ENCODE data around the gene MANBA. TPM values are rescaled to one million over a fixed set of nuclear protein-coding genes. Genes with fewer than 3 reads are reported as not detected.

Gene MANBA
- total RNA-seq, 1 donor from 2014 or later: 38.3 TPM

DNA sequence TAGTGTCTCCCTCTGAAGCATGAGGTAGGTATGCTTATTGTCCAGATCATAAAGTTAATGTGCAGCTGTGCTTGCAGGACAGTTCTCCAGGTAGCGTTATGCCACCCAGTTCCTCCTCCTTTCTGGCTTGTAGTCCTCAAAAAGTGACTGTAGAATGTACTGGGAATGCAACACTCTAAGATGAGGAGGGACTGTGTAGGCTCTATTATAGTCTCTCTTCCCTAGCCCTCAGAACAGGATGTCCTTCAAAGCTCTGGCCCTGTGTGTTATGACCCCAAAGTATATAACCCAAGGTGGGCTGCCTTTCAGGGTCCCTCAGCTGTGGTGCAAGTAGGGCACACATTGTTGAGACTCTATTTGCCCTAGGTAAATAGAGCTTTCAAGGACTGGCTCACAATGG, 20.8 kb upstream of the MANBA start:
- Histone ChIP-seq H3K27ac (ENCODE audit: low read depth, low read length) (no peak overlapping the region), H3K4me1 (ENCODE audit: insufficient read depth, low read length) (no peaks in the 10 kb centered on the region), H2AFZ (ENCODE audit: low read depth, low read length) (no peak overlapping the region), H4K20me1 (ENCODE audit: insufficient read depth, low read length) (no peaks in the 10 kb centered on the region), H3K9ac (ENCODE audit: low read length) (no peak overlapping the region), H3K4me3 (ENCODE audit: insufficient read depth, low read depth, low read length) (no peak overlapping the region), H3K27me3 (ENCODE audit: insufficient read depth, low read length) (no peaks in the 10 kb centered on the region), H3K9me3 (ENCODE audit: insufficient read depth, low read depth, low read length) (no peaks in the 10 kb centered on the region), H3K36me3 (ENCODE audit: insufficient read depth, low read length) (no peaks in the 10 kb centered on the region), H3K79me2 (ENCODE audit: insufficient read depth, low read length) (no peaks in the 10 kb centered on the region), H3K4me2 (ENCODE audit: low read length) (no peak overlapping the region)
- no peaks in the 10 kb centered on the region for H3K4me1 Mint-ChIP-seq (ENCODE audit: low read depth, unreplicated experiment)
- no peak overlapping the region for H3K27ac Mint-ChIP-seq (ENCODE audit: unreplicated experiment)
- no peaks in the 10 kb centered on the region for H3K9me3 Mint-ChIP-seq (ENCODE audit: unreplicated experiment)
- TF ChIP-seq, protein P1, sequence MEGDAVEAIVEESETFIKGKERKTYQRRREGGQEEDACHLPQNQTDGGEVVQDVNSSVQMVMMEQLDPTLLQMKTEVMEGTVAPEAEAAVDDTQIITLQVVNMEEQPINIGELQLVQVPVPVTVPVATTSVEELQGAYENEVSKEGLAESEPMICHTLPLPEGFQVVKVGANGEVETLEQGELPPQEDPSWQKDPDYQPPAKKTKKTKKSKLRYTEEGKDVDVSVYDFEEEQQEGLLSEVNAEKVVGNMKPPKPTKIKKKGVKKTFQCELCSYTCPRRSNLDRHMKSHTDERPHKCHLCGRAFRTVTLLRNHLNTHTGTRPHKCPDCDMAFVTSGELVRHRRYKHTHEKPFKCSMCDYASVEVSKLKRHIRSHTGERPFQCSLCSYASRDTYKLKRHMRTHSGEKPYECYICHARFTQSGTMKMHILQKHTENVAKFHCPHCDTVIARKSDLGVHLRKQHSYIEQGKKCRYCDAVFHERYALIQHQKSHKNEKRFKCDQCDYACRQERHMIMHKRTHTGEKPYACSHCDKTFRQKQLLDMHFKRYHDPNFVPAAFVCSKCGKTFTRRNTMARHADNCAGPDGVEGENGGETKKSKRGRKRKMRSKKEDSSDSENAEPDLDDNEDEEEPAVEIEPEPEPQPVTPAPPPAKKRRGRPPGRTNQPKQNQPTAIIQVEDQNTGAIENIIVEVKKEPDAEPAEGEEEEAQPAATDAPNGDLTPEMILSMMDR (IDR thresholded peaks at IDR 0.05; ENCODE audit: insufficient read depth, low read depth, low read length): no peak
- no peak for TF ChIP-seq EZH2 (IDR thresholded peaks at IDR 0.05; ENCODE audit: insufficient read depth, low read length)
- H3K27me3 Mint-ChIP-seq (ENCODE audit: low read depth, unreplicated experiment): no peaks in the 10 kb centered on the region
- H3K4me3 Mint-ChIP-seq (ENCODE audit: unreplicated experiment): no peak overlapping the region
- H3K36me3 Mint-ChIP-seq (ENCODE audit: low read depth, unreplicated experiment): no peaks in the 10 kb centered on the region
- FAIRE-seq: no peak
- no peak for DNase-seq (ENCODE audit: low read depth)

DNA sequence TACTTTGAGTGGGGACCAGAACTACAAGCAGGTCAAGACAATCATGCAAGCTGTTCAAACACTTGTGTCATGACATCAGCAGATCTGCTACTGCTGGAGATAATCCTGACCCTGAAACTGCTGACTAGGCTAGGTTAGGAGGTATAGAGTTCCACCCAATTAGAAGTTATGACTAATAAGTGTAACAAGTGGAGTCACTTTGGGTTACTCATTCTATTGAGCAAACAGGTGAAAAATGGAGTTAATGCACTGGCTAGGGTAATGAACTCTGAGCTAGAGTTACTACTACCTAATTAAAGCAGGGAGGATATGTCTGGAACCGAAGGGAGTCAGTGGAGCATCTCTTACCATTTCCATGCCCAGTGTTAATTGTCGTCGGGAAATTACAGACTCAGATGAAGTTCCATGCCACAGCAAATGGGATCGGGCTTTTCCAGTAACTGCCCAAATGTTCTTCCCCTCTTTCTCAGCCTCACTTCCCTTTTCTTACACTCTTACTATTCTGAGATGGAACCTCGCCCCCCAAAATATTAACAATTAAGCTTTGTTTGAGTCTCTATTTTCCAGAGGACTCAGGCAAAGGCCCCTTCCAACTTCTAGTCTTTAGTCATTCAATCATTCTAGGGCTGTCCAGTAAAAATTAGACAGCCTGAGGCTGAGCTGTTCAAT, 19.8 kb upstream of the MANBA start:
- Mint-ChIP-seq H3K9me3 (ENCODE audit: unreplicated experiment) (no peaks in the 10 kb centered on the region), H3K27ac (ENCODE audit: unreplicated experiment) (no peak overlapping the region), H3K27me3 (ENCODE audit: low read depth, unreplicated experiment) (no peaks in the 10 kb centered on the region), H3K36me3 (ENCODE audit: low read depth, unreplicated experiment) (no peaks in the 10 kb centered on the region), H3K4me3 (ENCODE audit: unreplicated experiment) (no peak overlapping the region), H3K4me1 (ENCODE audit: low read depth, unreplicated experiment) (no peaks in the 10 kb centered on the region)
- FAIRE-seq: no peak
- H4K20me1 ChIP-seq (ENCODE audit: insufficient read depth, low read length): no peaks in the 10 kb centered on the region
- H3K36me3 ChIP-seq (ENCODE audit: insufficient read depth, low read length): no peaks in the 10 kb centered on the region
- no peak overlapping the region for H3K4me2 ChIP-seq (ENCODE audit: low read length)
- H3K9ac ChIP-seq (ENCODE audit: low read length): no peak overlapping the region
- no peaks in the 10 kb centered on the region for H3K27me3 ChIP-seq (ENCODE audit: insufficient read depth, low read length)
- DNase-seq (ENCODE audit: low read depth): peak; percentile 29
- no peaks in the 10 kb centered on the region for H3K79me2 ChIP-seq (ENCODE audit: insufficient read depth, low read length)
- H3K4me1 ChIP-seq (ENCODE audit: insufficient read depth, low read length): no peaks in the 10 kb centered on the region
- no peak overlapping the region for H3K4me3 ChIP-seq (ENCODE audit: insufficient read depth, low read depth, low read length)
- no peak overlapping the region for H2AFZ ChIP-seq (ENCODE audit: low read depth, low read length)
- no peak overlapping the region for H3K27ac ChIP-seq (ENCODE audit: low read depth, low read length)
- H3K9me3 ChIP-seq (ENCODE audit: insufficient read depth, low read depth, low read length): no peaks in the 10 kb centered on the region
- TF ChIP-seq, protein P1 (IDR thresholded peaks at IDR 0.05; ENCODE audit: insufficient read depth, low read depth, low read length): no peak
- TF ChIP-seq EZH2 (IDR thresholded peaks at IDR 0.05; ENCODE audit: insufficient read depth, low read length): no peak

GRCh38 chr4:102779204-102779603, 18.4 kb upstream of the MANBA start:
- Histone ChIP-seq H3K4me3 (ENCODE audit: insufficient read depth, low read depth, low read length) (no peak overlapping the region), H3K4me1 (ENCODE audit: insufficient read depth, low read length) (no peaks in the 10 kb centered on the region), H3K27me3 (ENCODE audit: insufficient read depth, low read length) (no peaks in the 10 kb centered on the region), H3K27ac (ENCODE audit: low read depth, low read length) (no peak overlapping the region), H4K20me1 (ENCODE audit: insufficient read depth, low read length) (no peaks in the 10 kb centered on the region), H3K36me3 (ENCODE audit: insufficient read depth, low read length) (no peaks in the 10 kb centered on the region), H2AFZ (ENCODE audit: low read depth, low read length) (no peak overlapping the region), H3K79me2 (ENCODE audit: insufficient read depth, low read length) (no peaks in the 10 kb centered on the region), H3K9me3 (ENCODE audit: insufficient read depth, low read depth, low read length) (no peaks in the 10 kb centered on the region), H3K4me2 (ENCODE audit: low read length) (no peak overlapping the region), H3K9ac (ENCODE audit: low read length) (no peak overlapping the region)
- FAIRE-seq (no peak), DNase-seq (ENCODE audit: low read depth) (no peak)
- Mint-ChIP-seq H3K27me3 (ENCODE audit: low read depth, unreplicated experiment) (no peaks in the 10 kb centered on the region), H3K9me3 (ENCODE audit: unreplicated experiment) (no peaks in the 10 kb centered on the region), H3K36me3 (ENCODE audit: low read depth, unreplicated experiment) (no peaks in the 10 kb centered on the region), H3K4me3 (ENCODE audit: unreplicated experiment) (no peak overlapping the region), H3K27ac (ENCODE audit: unreplicated experiment) (no peak overlapping the region), H3K4me1 (ENCODE audit: low read depth, unreplicated experiment) (no peaks in the 10 kb centered on the region)
- TF ChIP-seq, protein P1 (IDR thresholded peaks at IDR 0.05; ENCODE audit: insufficient read depth, low read depth, low read length): no peak
- no peak for TF ChIP-seq EZH2 (IDR thresholded peaks at IDR 0.05; ENCODE audit: insufficient read depth, low read length)

All from astrocyte (in vitro differentiated cells and primary cell).